Measurements from ENCODE around the gene SQSTM1. TPM values are rescaled to one million over a fixed set of nuclear protein-coding genes. Genes with fewer than 3 reads are reported as not detected.

The SQSTM1 gene
- total RNA-seq, 1 donor from 2014 or later: 146 TPM

DNA sequence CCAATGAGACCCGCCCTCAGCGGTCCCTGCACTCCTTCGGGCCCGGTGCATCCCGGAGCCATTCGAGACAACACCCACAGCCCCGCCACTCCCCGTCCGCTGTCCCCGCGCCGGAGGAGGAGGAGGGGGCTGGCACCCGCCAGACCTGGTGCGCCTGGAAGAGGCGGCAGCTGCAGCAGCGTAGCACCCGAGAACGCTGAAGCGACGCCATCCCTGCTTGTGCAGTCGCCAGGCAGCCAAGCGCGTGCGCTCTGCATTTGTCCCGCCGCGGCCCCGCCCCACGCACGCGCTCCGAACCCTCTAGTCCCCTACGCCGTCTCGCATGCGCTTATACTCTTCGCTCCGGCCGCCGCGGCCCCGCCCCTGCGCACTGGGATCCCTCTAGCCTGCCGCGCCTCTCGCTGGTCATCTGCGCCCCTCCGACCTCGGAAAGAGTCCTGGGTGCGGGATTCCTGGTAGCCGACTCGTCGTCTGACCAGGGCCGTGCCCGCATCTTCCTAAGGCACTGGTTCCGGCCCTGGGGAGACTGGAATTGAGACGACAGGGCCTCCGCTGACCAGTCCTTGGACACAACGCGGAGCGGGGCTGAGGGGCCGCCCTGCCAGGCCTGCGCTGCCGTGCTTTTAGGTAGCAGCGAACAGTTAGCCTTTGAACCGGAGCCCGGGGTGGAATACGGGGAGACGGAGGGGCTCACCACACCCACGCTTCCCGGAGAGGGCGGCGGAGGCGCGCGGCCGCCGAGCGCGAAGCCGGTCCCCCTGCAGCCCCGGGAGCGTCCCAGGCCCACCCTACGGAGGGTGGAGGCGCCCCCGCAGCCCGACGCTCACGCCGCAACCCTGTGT is 38.1 kb downstream of the SQSTM1 start, which contains the start of gene MRNIP:
Gene MRNIP, minus strand, starts transcription at position 232 of the 842 bp plus-strand sequence. Its CDS starts 21 bp downstream, at position 211.
- TF ChIP-seq, protein P1, sequence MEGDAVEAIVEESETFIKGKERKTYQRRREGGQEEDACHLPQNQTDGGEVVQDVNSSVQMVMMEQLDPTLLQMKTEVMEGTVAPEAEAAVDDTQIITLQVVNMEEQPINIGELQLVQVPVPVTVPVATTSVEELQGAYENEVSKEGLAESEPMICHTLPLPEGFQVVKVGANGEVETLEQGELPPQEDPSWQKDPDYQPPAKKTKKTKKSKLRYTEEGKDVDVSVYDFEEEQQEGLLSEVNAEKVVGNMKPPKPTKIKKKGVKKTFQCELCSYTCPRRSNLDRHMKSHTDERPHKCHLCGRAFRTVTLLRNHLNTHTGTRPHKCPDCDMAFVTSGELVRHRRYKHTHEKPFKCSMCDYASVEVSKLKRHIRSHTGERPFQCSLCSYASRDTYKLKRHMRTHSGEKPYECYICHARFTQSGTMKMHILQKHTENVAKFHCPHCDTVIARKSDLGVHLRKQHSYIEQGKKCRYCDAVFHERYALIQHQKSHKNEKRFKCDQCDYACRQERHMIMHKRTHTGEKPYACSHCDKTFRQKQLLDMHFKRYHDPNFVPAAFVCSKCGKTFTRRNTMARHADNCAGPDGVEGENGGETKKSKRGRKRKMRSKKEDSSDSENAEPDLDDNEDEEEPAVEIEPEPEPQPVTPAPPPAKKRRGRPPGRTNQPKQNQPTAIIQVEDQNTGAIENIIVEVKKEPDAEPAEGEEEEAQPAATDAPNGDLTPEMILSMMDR (IDR thresholded peaks at IDR 0.05; ENCODE audit: unreplicated experiment): no peak
- Mint-ChIP-seq H3K4me1 (peaks cover 18% of the 10 kb centered on the region), H3K27me3 (ENCODE audit: low read depth) (no peaks in the 10 kb centered on the region), H3K27ac (peak within 1 kb of the TSS; percentile 95), H3K36me3 (peaks cover 14% of the 10 kb centered on the region), H3K4me3 (peak within 1 kb of the TSS; percentile 98), H3K9me3 (no peaks in the 10 kb centered on the region)
- DNase-seq (ENCODE audit: low spot score in 2 of 2, unreplicated experiment in 2 of 2): peak; percentile 87 to 92

DNA sequence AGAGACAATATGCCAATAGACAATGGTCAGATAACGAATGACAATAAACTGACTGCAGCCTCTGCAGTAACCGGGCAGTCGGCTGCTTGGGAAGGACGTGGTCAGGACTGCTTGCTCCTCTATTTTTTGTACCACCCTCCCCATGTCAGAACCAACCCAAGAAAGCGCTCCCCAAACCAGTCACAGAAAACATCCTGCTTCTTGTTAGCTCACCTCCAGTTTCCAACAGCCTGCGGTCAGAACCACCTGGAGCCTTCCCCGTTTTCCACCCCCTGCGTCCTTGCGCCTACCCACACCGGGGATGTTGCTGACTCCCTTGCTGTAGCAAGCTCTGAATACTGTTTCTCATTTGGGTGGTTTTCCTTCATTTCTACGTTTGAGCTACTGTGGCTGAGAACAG is 39.6 kb downstream of the SQSTM1 start:
- TF ChIP-seq, protein P1 (IDR thresholded peaks at IDR 0.05; ENCODE audit: unreplicated experiment): no peak
- Mint-ChIP-seq H3K27ac (peak overlapping the region; percentile 3), H3K36me3 (peaks cover 16% of the 10 kb centered on the region)

DNA sequence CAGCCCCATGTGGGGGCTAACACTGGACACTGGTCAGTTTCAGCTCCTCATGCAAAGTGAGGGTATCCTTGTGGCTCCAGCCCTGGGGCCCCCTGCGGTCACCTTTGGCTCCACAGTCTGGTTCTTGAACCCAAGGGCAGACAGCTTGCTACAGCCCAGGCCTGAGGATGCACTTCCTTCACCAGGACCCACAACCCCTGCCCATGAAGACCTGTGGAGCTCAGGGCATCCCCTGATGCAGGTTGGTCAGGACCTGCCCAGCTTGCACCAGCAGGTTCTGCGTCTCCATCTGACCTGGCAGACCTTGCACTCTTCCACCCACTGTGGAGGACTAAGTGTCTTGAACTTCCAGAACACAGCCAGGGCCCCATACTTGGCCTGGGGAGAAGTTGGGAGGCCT is 41.6 kb downstream of the SQSTM1 start:
- H3K27ac Mint-ChIP-seq: no peak overlapping the region
- H3K36me3 Mint-ChIP-seq: peaks cover 23% of the 10 kb centered on the region
- H3K4me1 Mint-ChIP-seq: peaks cover 18% of the 10 kb centered on the region
- H3K4me3 Mint-ChIP-seq: no peak overlapping the region
- no peak for DNase-seq (ENCODE audit: low spot score in 2 of 2, unreplicated experiment in 2 of 2)
- TF ChIP-seq, protein P1 (IDR thresholded peaks at IDR 0.05; ENCODE audit: unreplicated experiment): no peak
- H3K9me3 Mint-ChIP-seq: no peaks in the 10 kb centered on the region
- H3K27me3 Mint-ChIP-seq (ENCODE audit: low read depth): no peaks in the 10 kb centered on the region

More for the DNA sequence above, 39.6 kb downstream of the SQSTM1 start:
- no peaks in the 10 kb centered on the region for H3K27me3 Mint-ChIP-seq (ENCODE audit: low read depth)
- peaks cover 18% of the 10 kb centered on the region for H3K4me1 Mint-ChIP-seq
- H3K4me3 Mint-ChIP-seq: peak overlapping the region; percentile 98
- H3K9me3 Mint-ChIP-seq: no peaks in the 10 kb centered on the region
- DNase-seq (ENCODE audit: low spot score in 2 of 2, unreplicated experiment in 2 of 2): no peak

DNA sequence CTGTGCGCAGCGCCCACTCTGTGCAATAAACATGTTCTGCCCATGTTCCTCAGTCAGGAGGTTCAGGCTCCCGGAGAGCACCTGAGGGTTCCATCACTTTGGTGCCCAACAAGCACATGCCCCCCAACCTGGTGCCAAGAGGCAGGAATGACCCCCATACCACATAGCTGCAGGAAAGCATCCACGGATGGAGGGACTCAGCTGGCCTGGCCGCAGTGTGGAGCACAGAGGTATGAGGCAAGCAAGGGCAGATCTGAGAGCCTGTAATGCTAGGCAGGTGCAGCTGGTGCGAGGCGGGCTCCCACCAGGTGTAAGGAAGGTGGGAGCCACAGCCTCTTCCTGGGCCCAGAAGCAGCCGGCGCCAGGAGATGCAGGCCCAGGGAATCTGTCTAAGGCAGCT is 42.2 kb downstream of the SQSTM1 start:
- Mint-ChIP-seq H3K27me3 (ENCODE audit: low read depth) (no peaks in the 10 kb centered on the region), H3K9me3 (no peaks in the 10 kb centered on the region), H3K27ac (no peak overlapping the region), H3K4me3 (no peak overlapping the region), H3K4me1 (peaks cover 14% of the 10 kb centered on the region), H3K36me3 (peaks cover 24% of the 10 kb centered on the region)
- no peak for DNase-seq (ENCODE audit: low spot score in 2 of 2, unreplicated experiment in 2 of 2)
- TF ChIP-seq, protein P1 (IDR thresholded peaks at IDR 0.05; ENCODE audit: unreplicated experiment): no peak

DNA sequence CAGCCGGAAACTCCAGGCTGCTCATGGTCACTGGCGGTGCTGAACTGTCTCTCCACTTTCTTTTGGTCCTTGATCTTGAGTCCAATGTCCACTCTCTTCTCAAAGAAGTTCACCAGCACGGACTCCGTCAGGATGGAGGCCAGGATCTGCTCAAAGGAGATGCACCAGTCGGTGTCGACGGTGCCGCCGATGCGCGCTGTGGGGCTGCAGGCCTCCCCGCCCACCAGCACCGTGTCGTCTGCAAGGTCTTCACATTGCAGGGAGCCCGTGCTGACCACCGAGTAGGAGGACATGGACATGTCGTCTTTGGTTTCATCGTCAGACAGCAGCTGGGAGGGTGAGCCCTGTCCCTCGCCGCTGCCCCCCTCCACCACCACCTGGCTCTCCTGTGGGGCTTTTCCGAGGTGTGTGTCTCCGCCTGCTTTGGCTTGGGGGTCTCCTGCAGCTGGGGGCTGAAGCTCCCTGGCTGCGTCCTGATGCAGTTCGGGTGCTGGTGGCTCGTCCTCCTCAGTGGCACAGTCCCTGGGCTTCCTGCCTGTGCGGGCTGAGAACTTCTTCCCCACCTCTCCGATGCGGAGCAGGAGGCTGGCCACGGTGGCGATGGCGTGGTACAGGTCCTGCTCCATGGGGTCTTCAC is 42.9 kb downstream of the SQSTM1 start:
- Mint-ChIP-seq H3K4me3 (no peak overlapping the region), H3K27me3 (ENCODE audit: low read depth) (no peaks in the 10 kb centered on the region), H3K27ac (no peak overlapping the region), H3K36me3 (peaks cover 27% of the 10 kb centered on the region), H3K4me1 (peaks cover 11% of the 10 kb centered on the region), H3K9me3 (no peaks in the 10 kb centered on the region)
- TF ChIP-seq, protein P1 (IDR thresholded peaks at IDR 0.05; ENCODE audit: unreplicated experiment): no peak
- no peak for DNase-seq (ENCODE audit: low spot score in 2 of 2, unreplicated experiment in 2 of 2)
